ENCODE measurements around the gene ATP1A4.
A peak's percentile ranks its signal among the peaks of the same experiment; 100 is the strongest.

The ATP1A4 gene

GRCh38 chr1:160206421-160207117, 55.2 kb downstream of the ATP1A4 start:
- DNase-seq (ENCODE audit: low spot score) = peak; percentile 56

GRCh38 chr1:160207118-160207650, 55.8 kb downstream of the ATP1A4 start:
- no peak for DNase-seq (ENCODE audit: low spot score)

GRCh38 chr1:160207771-160208556, 56.6 kb downstream of the ATP1A4 start:
- DNase-seq (ENCODE audit: low spot score) = no peak

GRCh38 chr1:160208557-160209320, 57.3 kb downstream of the ATP1A4 start:
- no peak for DNase-seq (ENCODE audit: low spot score)

DNA sequence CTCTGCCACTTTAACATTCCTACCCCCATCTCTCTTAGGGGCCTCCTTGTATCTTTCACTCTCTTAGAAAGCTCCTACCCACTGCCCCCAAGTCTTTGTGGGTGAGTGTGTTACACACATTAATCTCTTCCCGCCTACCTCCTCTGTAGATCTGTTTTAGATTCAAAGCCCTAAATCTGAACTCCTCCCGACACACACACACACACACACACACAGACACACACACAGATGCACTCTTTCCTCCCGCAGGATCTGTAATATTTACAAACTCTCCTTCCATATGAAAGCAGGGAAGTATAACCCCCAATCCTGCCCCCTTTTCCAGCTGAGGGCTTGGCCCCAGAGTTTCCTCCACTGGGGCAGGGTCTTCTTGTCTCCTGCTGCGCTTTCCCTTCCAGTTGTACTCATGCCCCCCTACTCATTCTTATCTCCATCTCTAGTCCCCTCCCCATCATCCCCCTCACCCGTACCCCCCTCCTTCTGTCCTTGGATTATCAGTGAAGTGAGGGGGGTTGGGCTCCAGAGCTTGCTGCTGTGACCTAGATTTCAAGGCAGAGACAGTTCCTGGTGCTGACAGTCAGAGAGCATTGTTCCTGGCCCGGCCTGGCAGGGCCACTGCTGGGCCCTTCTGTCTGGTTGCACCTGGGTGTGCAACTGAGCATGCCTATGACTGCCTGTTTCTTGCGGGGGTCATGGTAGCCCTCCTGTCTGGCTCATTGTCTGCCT, 58.1 kb downstream of the ATP1A4 start:
- no peak for DNase-seq (ENCODE audit: low spot score)

GRCh38 chr1:160210561-160210960, 59.2 kb downstream of the ATP1A4 start:
- DNase-seq (ENCODE audit: low spot score) = no peak

- DNase-seq (ENCODE audit: low spot score) = no peak
Measured at GRCh38 chr1:160211046-160211790, 59.8 kb downstream of the ATP1A4 start.

DNA sequence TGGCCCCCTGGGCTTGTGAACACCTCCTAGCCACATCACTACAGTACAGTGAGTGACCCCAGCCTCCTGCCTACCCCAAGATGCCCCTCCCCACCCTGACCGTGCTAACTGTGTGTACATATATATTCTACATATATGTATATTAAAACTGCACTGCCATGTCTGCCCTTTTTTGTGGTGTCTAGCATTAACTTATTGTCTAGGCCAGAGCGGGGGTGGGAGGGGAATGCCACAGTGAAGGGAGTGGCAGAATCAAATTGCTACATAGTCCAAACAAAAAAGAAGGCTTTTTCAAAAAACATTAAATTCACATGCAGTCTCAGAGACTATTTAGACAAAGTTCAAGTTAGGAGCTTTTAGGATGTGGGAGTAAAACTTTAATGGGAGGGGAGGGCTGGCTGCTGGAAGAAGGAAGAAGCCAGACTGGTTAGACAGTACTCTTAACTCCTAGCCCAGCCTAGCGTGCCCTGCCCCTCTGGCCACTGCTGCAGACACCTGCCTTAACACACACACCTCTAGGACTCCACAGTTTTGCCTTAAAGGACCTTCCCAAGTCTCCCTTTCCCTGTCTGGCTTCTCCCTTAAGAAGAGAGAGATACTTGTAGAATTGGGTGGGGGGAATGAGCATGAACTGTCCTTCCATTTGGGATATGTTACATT, 63.2 kb downstream of the ATP1A4 start:
- no peak for DNase-seq (ENCODE audit: low spot score)

- no peak for DNase-seq (ENCODE audit: low spot score)
Measured at GRCh38 chr1:160216301-160216700, 64.9 kb downstream of the ATP1A4 start.

- DNase-seq (ENCODE audit: low spot score) = no peak
Measured at GRCh38 chr1:160217481-160218051, 66.2 kb downstream of the ATP1A4 start.

GRCh38 chr1:160219062-160219929, 67.9 kb downstream of the ATP1A4 start:
- DNase-seq (ENCODE audit: low spot score) = peak; percentile 68

- DNase-seq (ENCODE audit: low spot score) = no peak
Measured at GRCh38 chr1:160220301-160220700, 68.9 kb downstream of the ATP1A4 start.

DNA sequence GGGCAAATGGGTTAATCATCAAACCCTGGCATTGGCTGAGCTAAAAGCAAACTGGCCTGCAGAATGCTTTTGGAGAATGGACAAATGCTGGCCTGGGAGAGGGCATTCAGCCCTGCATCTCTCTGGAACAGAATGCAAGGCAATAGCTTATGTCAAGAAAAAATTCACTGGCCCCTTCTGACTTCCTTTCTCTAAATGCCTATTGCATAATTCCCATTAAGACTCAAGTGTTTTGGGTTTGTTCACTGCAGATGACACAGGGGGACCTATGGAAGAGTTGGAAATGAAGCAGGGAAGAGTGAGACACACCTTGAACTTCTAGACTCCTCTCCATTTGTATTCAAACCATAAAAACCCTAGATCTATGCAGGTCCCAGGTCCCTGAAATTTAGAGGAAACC, 69.7 kb downstream of the ATP1A4 start:
- no peak for DNase-seq (ENCODE audit: low spot score)

GRCh38 chr1:160222546-160222945, 71.1 kb downstream of the ATP1A4 start:
- DNase-seq (ENCODE audit: low spot score) = no peak

DNA sequence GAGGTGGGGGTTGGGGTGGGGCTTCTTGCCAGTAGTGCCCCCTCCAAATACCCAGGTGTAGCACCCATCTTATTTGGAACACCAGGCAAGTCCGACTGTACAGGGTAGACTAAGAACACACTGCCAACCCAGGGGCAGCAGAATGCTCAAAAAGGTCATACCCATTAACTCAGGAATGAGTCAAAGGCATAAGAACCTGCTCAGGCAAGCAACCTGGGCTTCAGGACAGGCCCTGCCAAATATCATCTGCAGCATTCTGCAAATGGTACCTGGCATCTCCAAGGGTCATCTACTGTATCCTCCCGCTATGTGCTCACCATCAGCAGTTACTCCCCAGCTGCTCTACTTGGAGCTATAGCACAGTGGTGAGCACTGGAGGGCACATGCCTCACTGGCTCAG, 73.2 kb downstream of the ATP1A4 start:
- DNase-seq (ENCODE audit: low spot score) = no peak

GRCh38 chr1:160225345-160225744, 73.9 kb downstream of the ATP1A4 start:
- DNase-seq (ENCODE audit: low spot score) = no peak

GRCh38 chr1:160226623-160227022, 75.2 kb downstream of the ATP1A4 start:
- DNase-seq (ENCODE audit: low spot score) = no peak

DNA sequence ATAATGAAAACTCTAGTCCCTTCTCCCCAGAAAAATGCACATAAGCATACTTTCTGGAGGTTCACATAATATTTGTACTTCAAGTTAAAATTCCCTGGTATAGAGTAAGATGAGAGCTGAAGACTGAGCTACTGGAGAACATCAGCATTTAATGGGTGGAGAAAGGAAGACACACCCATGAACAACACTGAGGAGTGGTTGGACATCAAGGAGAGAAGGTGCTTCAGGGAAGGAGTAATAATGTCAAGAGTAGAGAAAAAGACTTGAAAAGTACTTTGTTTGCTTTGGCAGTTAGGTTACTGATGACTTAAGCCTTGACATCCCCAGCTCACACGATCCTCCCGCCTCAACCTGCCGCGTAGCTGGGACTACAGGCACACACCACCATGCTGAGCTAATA, 75.6 kb downstream of the ATP1A4 start:
- no peak for DNase-seq (ENCODE audit: low spot score)

DNA sequence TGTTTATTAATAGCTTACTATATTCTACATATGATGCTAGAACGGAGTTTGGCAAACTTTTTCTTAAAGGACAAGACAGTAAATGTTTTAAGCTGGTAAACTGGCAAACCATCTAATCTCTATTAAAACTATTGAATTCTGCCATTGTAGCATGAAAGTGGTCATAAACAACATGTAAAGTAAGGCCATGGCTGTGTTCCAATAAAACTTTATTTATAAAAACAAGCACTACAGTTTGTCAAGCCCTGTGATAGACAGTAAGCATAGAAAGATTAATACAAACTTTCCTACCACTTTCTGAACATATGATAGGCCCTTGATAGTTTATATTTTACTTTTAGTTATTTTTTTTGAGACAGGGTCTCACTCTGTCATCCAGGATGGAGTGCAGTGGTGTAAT, 76.2 kb downstream of the ATP1A4 start:
- no peak for DNase-seq (ENCODE audit: low spot score)
